Breast epithelium (tissue), 3 donors: ENCODE results near the gene FAT1.

Source experiments
- POLR2A ChIP-seq: fragments of 450-650 bp; IDR thresholded peaks from one replicate; pipeline ENCODE4 v1.6.1; 2016; ENCODE audit warnings: antibody characterized with exemption, mild to moderate bottlenecking, moderate library complexity
- POLR2AphosphoS5 ChIP-seq, 3 donors: sonication (generic); formaldehyde crosslinking; IDR thresholded peaks; one replicate each; pipeline ENCODE4 v1.6.1; 2017; ENCODE audit warnings: antibody characterized with exemption in 3 of 3
- TF ChIP-seq, protein P1 (sequence below), 3 donors: fragments of 450-650 bp; IDR thresholded peaks; one replicate each; pipeline ENCODE4 v1.5.1; 2016 to 2017; ENCODE audit warnings: antibody characterized with exemption in 3 of 3, mild to moderate bottlenecking in 3 of 3, moderate library complexity in 3 of 3

- TF ChIP-seq, protein P1, sequence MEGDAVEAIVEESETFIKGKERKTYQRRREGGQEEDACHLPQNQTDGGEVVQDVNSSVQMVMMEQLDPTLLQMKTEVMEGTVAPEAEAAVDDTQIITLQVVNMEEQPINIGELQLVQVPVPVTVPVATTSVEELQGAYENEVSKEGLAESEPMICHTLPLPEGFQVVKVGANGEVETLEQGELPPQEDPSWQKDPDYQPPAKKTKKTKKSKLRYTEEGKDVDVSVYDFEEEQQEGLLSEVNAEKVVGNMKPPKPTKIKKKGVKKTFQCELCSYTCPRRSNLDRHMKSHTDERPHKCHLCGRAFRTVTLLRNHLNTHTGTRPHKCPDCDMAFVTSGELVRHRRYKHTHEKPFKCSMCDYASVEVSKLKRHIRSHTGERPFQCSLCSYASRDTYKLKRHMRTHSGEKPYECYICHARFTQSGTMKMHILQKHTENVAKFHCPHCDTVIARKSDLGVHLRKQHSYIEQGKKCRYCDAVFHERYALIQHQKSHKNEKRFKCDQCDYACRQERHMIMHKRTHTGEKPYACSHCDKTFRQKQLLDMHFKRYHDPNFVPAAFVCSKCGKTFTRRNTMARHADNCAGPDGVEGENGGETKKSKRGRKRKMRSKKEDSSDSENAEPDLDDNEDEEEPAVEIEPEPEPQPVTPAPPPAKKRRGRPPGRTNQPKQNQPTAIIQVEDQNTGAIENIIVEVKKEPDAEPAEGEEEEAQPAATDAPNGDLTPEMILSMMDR (IDR thresholded peaks at IDR 0.05) = no peak
- TF ChIP-seq POLR2A (no peak), POLR2AphosphoS5 (IDR thresholded peaks at IDR 0.05) (peak in 1 of 3 donors; percentile 65)
Measured at GRCh38 chr4:186700746-186701145, 22.9 kb downstream of the FAT1 start.
